GM12878 (cell line): Measurements from ENCODE around the gene E2F1. TPM values are rescaled to one million over a fixed set of nuclear protein-coding genes. Genes with fewer than 3 reads are reported as not detected.

Experiments
- ATAC-seq: fragments of 200-7000 bp; cut with Tn5 transposase; 3 replicates; pipeline ENCODE4 v1.9.1; 2020; ENCODE audit warnings: mild to moderate bottlenecking, moderate library complexity
- BruUV-seq: library from RNA; stranded (reverse); fragments of 400-500 nt; replicated peaks from 2 replicates; lab custom pipeline; 2021; lab: Mats Ljungman, UMichigan
- CTCF ChIA-PET: fragments of 300-600 bp; sonication (Branson Sonifier 250); formaldehyde crosslinking; extraction: SDS; loops from one replicate; lab custom pipeline; 2021; ENCODE audit warnings: inconsistent platforms; lab: Yijun Ruan, JAX
- POLR2A ChIA-PET: fragments of 350-600 bp; formaldehyde crosslinking; extraction: SDS; loops from one replicate; lab custom pipeline; 2021; ENCODE audit warnings: inconsistent platforms; lab: Charles Lee
- RAD21 ChIA-PET: fragments of 300-600 bp; sonication (Branson Sonifier 250); formaldehyde crosslinking; loops from one replicate; lab custom pipeline; 2023; ENCODE audit warnings: antibody characterized with exemption; ENCODE audit not compliant: unreplicated experiment; lab: Charles Lee
- SMC1A ChIA-PET: fragments of 300-600 bp; sonication (Branson Sonifier 250); formaldehyde crosslinking; loops from one replicate; lab custom pipeline; 2023; ENCODE audit not compliant: unreplicated experiment, uncharacterized antibody; lab: Charles Lee
- DNase-seq: peaks from one replicate; pipeline ENCODE4 v3.0.0-alpha.2; 2011; ENCODE audit warnings: low read depth, low spot score
- FAIRE-seq: peaks from 3 replicates; lab custom pipeline; 2011; peaks lifted over from hg19 to GRCh38; lab: Jason Lieb, UNC
- H2AFZ ChIP-seq: 2 replicates; pipeline ENCODE4 v1.6.0; 2011; ENCODE audit warnings: low read depth, low read length, control low read depth; ENCODE audit not compliant: control insufficient read depth
- H3K27ac ChIP-seq: 2 replicates; pipeline ENCODE4 v1.5.1; 2011; ENCODE audit warnings: control low read depth; ENCODE audit not compliant: control insufficient read depth, insufficient read depth
- H3K27me3 ChIP-seq, 2 experiments: replicated peaks in 1 of 2; 2 replicates each; pipeline versions ENCODE4 v1.6.0 to v1.6.1; 2011; ENCODE audit warnings: low read length in 1 of 2; ENCODE audit not compliant: control insufficient read depth in 2 of 2, insufficient read depth in 2 of 2
- H3K36me3 ChIP-seq, 2 experiments: 2 replicates each; pipeline ENCODE4 v1.5.1; 2011; ENCODE audit warnings: low read length in 1 of 2; ENCODE audit not compliant: control insufficient read depth in 2 of 2, insufficient read depth in 2 of 2
- H3K4me1 ChIP-seq: 2 replicates; pipeline ENCODE4 v1.6.1; 2011; ENCODE audit warnings: mild to moderate bottlenecking, low read length, moderate library complexity, mixed read lengths; ENCODE audit not compliant: control insufficient read depth, insufficient read depth
- H3K4me2 ChIP-seq: 2 replicates; pipeline ENCODE4 v1.6.0; 2011; ENCODE audit warnings: control low read depth; ENCODE audit not compliant: control insufficient read depth, insufficient read depth
- H3K4me3 ChIP-seq: fragments of 200-600 bp; sonication (generic); 2 replicates; pipeline ENCODE4 v1.5.1; 2016
- H3K79me2 ChIP-seq: 2 replicates; pipeline ENCODE4 v1.6.0; 2011; ENCODE audit warnings: low read length; ENCODE audit not compliant: control insufficient read depth, insufficient read depth
- H3K9ac ChIP-seq: 2 replicates; pipeline ENCODE4 v1.8.0; 2011; ENCODE audit warnings: low read length, control low read depth, mixed read lengths; ENCODE audit not compliant: control insufficient read depth, insufficient read depth
- H3K9me3 ChIP-seq: replicated peaks from 3 replicates; pipeline ENCODE4 v1.5.1; 2011; ENCODE audit warnings: mild to moderate bottlenecking, low read length; ENCODE audit not compliant: control insufficient read depth, insufficient read depth
- H4K20me1 ChIP-seq: 2 replicates; pipeline ENCODE4 v1.6.0; 2011; ENCODE audit not compliant: control insufficient read depth, insufficient read depth
- ASH2L ChIP-seq: fragments of 300-600, 200-600 bp; sonication (generic); IDR thresholded peaks from 2 replicates; pipeline ENCODE4 v1.6.1; 2017; ENCODE audit warnings: low read depth, mild to moderate bottlenecking, borderline replicate concordance
- IKZF1 ChIP-seq: fragments of 450-650 bp; conservative IDR thresholded peaks from 2 replicates; pipeline ENCODE4 v1.6.1; 2017; ENCODE audit warnings: antibody characterized with exemption, mild to moderate bottlenecking
- IKZF2 ChIP-seq, 2 experiments: fragments of 450-650 bp; IDR thresholded peaks; 2 replicates each; pipeline ENCODE4 v1.6.1; 2017; ENCODE audit warnings: mild to moderate bottlenecking in 2 of 2, moderate library complexity in 2 of 2
- NR2C2 ChIP-seq: IDR thresholded peaks from 2 replicates; pipeline ENCODE4 v1.6.1; 2011; ENCODE audit warnings: borderline replicate concordance, low read depth; ENCODE audit not compliant: control insufficient read depth, insufficient read length
- NRF1 ChIP-seq: conservative IDR thresholded peaks from 2 replicates; pipeline ENCODE4 v1.6.1; 2011; ENCODE audit warnings: mild to moderate bottlenecking, low read depth, low read length, improper control_type of control experiment
- PAX5 ChIP-seq: IDR thresholded peaks from 2 replicates; pipeline ENCODE4 v1.6.1; 2011; ENCODE audit warnings: low read depth, low read length, borderline replicate concordance
- POLR2A ChIP-seq: IDR thresholded peaks from 2 replicates; pipeline ENCODE4 v1.6.1; 2011; ENCODE audit warnings: low read depth, mild to moderate bottlenecking, low read length
- RAD51 ChIP-seq: fragments of 450-650 bp; IDR thresholded peaks from 2 replicates; pipeline ENCODE4 v1.6.1; 2016; ENCODE audit warnings: moderate library complexity, mild to moderate bottlenecking, inconsistent platforms
- SMAD1 ChIP-seq: fragments of 450-650 bp; IDR thresholded peaks from 2 replicates; pipeline ENCODE4 v1.6.1; 2018; ENCODE audit warnings: mild to moderate bottlenecking, low read depth; ENCODE audit not compliant: partially characterized antibody
- ZSCAN29 ChIP-seq: fragments of 450-650 bp; IDR thresholded peaks from 2 replicates; pipeline ENCODE4 v1.6.1; 2017; ENCODE audit warnings: mild to moderate bottlenecking, moderate library complexity
- WGBS: methylation state at CpG from one replicate; pipeline ENCODE4 v1.1.6; 2016; ENCODE audit warnings: low lambda C conversion rate; ENCODE audit not compliant: insufficient replicate concordance, insufficient coverage; ENCODE audit errors: missing lambda C conversion rate; 5-methylcytosine and 5-hydroxymethylcytosine counted together
- in situ Hi-C: fragments of 300-500 bp; cut with MboI; formaldehyde crosslinking; loops from 9 replicates; pipeline ENCODE4 v1.14.3; 2018; ENCODE audit warnings: mixed read lengths
- intact Hi-C: fragments of 100-400 bp; cut with micrococcal nuclease; formaldehyde crosslinking; loops from one replicate; pipeline ENCODE4 v1.14.2; 2022; ENCODE audit not compliant: unreplicated experiment
- polyA plus RNA-seq, 11 experiments: library from polyadenylated mRNA; depleted of rRNA in 4 of 11; unstranded in 6 of 11; stranded (reverse) in 5 of 11; fragments of >200 nt; fragmentation: Nextera tagmentation in 4 of 11; fragmentation: Illumina TruSeq in 1 of 11; extraction: Ambion mirVana in 4 of 11; extraction: Trizol in 1 of 11; gene quantifications; 1 replicate in 1 of 11; 2 replicates in 10 of 11; pipeline versions ENCODE4 v1.2.1 to v1.2.3, GENCODE V29; 2011 to 2016; ENCODE audit warnings: inconsistent platforms in 2 of 11, missing spikeins in 2 of 11, low read depth in 1 of 11
- total RNA-seq, 4 experiments: library from RNA; depleted of rRNA in 3 of 4; stranded (reverse); fragments of >200 nt in 3 of 4; fragmentation: Illumina TruSeq in 1 of 4; extraction: Trizol in 1 of 4; gene quantifications; 2 replicates each; pipeline versions ENCODE4 v1.2.1 to v1.2.3, GENCODE V29; 2013 to 2021
- TF ChIP-seq, protein P1 (sequence below): fragments of 450-650 bp; IDR thresholded peaks from 2 replicates; pipeline ENCODE4 v1.6.1; 2014; ENCODE audit warnings: mild to moderate bottlenecking

Gene E2F1
- total and polyA plus RNA-seq, 10 of the 15 experiments (the other 5 are each of a cell fraction or from before 2014, with no cell fraction given): 0.29 to 50.2 (median 19.7) TPM

DNA sequence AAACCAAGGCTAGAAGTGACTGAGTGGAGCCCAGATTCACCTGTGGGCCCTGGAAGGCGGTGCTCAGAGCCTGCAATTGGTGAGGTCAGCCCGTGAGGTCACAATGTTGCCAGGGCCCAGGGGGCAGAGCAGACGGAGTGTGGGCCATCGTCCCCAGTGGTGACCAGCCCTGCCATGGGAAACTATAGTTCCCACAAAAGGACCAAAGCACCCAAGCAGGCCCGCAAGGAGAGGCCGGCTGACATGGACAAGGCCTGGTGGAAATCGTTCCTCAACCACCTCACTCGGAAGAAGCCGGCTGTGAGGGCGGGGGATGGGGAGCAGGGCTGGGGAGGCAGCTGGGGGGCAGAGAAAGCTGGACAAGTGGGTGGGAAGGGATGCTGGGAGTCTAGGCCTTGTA, 24.0 kb downstream of the E2F1 start, which contains the start of gene C20orf144:
Gene C20orf144, plus strand, starts transcription at position 156 of the 400 bp plus-strand sequence. Its CDS starts 19 bp downstream, at position 175.
- Histone ChIP-seq H4K20me1 (no peaks in the 10 kb centered on the region), H3K36me3 (no peaks in the 10 kb centered on the region), H3K9ac (peak within 1 kb of the TSS; percentile 78), H2AFZ (peak within 1 kb of the TSS; percentile 91), H3K4me1 (peaks cover 22% of the 10 kb centered on the region), H3K4me2 (peak within 1 kb of the TSS; percentile 99), H3K27me3 (no peaks in the 10 kb centered on the region), H3K27ac (peak within 1 kb of the TSS; percentile 88), H3K4me3 (peak within 1 kb of the TSS; percentile 87), H3K79me2 (no peaks in the 10 kb centered on the region), H3K9me3 (no peaks in the 10 kb centered on the region)
- ChIA-PET CTCF (interaction anchor here (3.2 kb wide), 1 partner anchor 8 kb away, joined by 20 read pairs; no protein-coding TSS in a partner anchor), POLR2A (interaction anchor here (1.6 kb wide), 1 partner anchor 446 kb away, joined by 3 read pairs; no protein-coding TSS in a partner anchor), SMC1A (interaction anchor here (1.4 to 1.9 kb wide), 2 partner anchors 9 to 30 kb away, joined by 3 to 9 read pairs; no protein-coding TSS in a partner anchor), RAD21 (no interaction called here)
- in situ Hi-C loops: no loop called here
- no TSS peak for BruUV-seq
- 90% methylated on average over 10 of the region's 10 CpGs for WGBS
- ATAC-seq (no peak), DNase-seq (no peak), FAIRE-seq (no peak)
- intact Hi-C loops: loop anchor here (10.0 kb wide), 1 partner anchor 463 kb away; no protein-coding TSS in a partner anchor
- TF ChIP-seq NRF1: no peak
- TF ChIP-seq NR2C2: no peak
- TF ChIP-seq, protein P1, sequence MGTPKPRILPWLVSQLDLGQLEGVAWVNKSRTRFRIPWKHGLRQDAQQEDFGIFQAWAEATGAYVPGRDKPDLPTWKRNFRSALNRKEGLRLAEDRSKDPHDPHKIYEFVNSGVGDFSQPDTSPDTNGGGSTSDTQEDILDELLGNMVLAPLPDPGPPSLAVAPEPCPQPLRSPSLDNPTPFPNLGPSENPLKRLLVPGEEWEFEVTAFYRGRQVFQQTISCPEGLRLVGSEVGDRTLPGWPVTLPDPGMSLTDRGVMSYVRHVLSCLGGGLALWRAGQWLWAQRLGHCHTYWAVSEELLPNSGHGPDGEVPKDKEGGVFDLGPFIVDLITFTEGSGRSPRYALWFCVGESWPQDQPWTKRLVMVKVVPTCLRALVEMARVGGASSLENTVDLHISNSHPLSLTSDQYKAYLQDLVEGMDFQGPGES: no peak
- no peak for TF ChIP-seq IKZF1
- TF ChIP-seq POLR2A: no peak
- TF ChIP-seq IKZF2 (IDR thresholded peaks at IDR 0.05): no peak
- no peak for TF ChIP-seq ZSCAN29
- TF ChIP-seq PAX5: no peak
- TF ChIP-seq RAD51: no peak
- no peak for TF ChIP-seq ASH2L
- no peak for TF ChIP-seq SMAD1
